OCI-LY7 (cell line): ENCODE data around the gene PDCD1LG2.

Experiments used
- CTCF ChIP-seq: fragments of 200-600 bp; sonication (generic); conservative IDR thresholded peaks from 2 replicates; pipeline ENCODE4 v1.5.1; 2014; ENCODE audit warnings: mild to moderate bottlenecking, antibody characterized with exemption, low read length, moderate library complexity, mixed read lengths
- EZH2phosphoT487 ChIP-seq: fragments of 200-600 bp; sonication (generic); IDR thresholded peaks from 2 replicates; pipeline ENCODE4 v1.6.1; 2018; ENCODE audit warnings: low read depth, borderline replicate concordance, mild to moderate bottlenecking, mixed run types, antibody characterized with exemption, low read length, moderate library complexity, mixed read lengths

DNA sequence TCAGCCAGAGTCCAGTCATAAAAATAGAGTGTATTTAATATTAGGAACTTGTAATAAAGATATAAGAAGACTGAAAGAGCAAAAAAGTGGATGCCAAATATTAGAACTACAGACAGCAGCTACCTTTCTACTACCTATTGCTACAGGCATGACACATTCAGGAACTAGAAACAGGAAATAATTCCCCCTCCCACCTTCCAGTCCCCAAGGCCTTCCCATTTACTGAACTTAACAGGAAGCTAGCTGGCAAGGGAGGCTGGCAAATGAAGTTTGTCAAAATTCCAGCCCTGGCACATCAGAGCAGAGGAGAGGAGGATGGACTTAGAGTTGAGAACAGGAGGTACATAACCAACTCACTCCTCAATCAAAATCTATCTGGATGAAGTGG is 68.4 kb downstream of the PDCD1LG2 start:
- TF ChIP-seq CTCF (no peak), EZH2phosphoT487 (no peak)
